ENCODE results near the gene MANBA.

MANBA gene

DNA sequence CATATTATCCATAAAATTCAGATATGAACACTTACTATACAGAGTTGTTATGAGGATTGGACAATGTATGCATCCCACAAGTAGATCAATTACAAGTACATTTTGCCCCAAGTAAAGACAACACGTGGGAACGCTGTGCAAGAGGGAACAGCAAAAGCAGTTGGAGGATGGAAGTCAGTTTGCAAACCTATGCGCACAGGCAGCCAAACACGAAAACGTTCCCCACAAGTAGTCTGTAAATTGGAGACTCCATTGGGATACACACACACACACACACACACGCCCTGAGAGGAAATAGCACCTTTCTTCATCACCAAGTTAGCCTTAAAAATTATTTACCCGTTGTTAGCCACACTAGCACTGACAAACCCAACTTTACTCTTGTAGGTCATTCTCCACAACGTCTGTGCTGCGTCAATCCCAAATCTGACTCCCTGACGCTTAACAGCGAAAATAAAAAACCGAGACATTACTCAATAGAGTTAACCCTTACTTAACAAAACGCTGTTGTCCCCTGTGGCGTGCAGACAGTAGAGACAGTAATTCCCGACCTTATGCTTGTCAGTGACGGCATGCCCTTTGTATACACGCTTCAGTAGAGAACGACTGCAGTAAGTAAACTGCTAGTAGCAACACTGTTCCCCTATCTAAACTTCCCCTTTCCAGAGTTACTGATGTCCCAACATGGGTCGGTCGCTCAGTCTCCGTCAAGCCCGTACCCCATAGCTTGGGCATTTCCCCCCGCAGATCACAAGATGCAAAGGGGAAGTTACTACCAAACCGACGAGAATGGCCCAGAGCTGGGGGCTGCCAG is 730 bp downstream of the MANBA start:
- Histone ChIP-seq H3K4me1 (ENCODE audit: low read length) (peaks cover 14% of the 10 kb centered on the region), H3K4me2 (ENCODE audit: low read length) (peak overlapping the region; percentile 91), H3K9ac (ENCODE audit: low read length) (peak overlapping the region; percentile 82), H4K20me1 (ENCODE audit: insufficient read depth, low read length) (peaks cover 29% of the 10 kb centered on the region), H3K36me3 (replicated peaks; ENCODE audit: low read depth, low read length) (peaks cover 14% of the 10 kb centered on the region), H3K27me3 (ENCODE audit: low read depth, low read length) (no peaks in the 10 kb centered on the region), H3K27ac (ENCODE audit: low read length) (peak overlapping the region; percentile 82), H3K4me3 (ENCODE audit: low read length) (peak overlapping the region; percentile 93), H2AFZ (ENCODE audit: low read depth, low read length) (peak overlapping the region; percentile 85), H3K79me2 (ENCODE audit: low read length) (peaks cover 43% of the 10 kb centered on the region), H3K9me3 (ENCODE audit: insufficient read depth, low read length) (no peaks in the 10 kb centered on the region)
- TF ChIP-seq, protein P1, sequence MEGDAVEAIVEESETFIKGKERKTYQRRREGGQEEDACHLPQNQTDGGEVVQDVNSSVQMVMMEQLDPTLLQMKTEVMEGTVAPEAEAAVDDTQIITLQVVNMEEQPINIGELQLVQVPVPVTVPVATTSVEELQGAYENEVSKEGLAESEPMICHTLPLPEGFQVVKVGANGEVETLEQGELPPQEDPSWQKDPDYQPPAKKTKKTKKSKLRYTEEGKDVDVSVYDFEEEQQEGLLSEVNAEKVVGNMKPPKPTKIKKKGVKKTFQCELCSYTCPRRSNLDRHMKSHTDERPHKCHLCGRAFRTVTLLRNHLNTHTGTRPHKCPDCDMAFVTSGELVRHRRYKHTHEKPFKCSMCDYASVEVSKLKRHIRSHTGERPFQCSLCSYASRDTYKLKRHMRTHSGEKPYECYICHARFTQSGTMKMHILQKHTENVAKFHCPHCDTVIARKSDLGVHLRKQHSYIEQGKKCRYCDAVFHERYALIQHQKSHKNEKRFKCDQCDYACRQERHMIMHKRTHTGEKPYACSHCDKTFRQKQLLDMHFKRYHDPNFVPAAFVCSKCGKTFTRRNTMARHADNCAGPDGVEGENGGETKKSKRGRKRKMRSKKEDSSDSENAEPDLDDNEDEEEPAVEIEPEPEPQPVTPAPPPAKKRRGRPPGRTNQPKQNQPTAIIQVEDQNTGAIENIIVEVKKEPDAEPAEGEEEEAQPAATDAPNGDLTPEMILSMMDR (IDR thresholded peaks at IDR 0.05; ENCODE audit: low read depth, low read length), result no peak
- no peak for TF ChIP-seq EZH2phosphoT487 (IDR thresholded peaks at IDR 0.05; ENCODE audit: low read depth)

DNA sequence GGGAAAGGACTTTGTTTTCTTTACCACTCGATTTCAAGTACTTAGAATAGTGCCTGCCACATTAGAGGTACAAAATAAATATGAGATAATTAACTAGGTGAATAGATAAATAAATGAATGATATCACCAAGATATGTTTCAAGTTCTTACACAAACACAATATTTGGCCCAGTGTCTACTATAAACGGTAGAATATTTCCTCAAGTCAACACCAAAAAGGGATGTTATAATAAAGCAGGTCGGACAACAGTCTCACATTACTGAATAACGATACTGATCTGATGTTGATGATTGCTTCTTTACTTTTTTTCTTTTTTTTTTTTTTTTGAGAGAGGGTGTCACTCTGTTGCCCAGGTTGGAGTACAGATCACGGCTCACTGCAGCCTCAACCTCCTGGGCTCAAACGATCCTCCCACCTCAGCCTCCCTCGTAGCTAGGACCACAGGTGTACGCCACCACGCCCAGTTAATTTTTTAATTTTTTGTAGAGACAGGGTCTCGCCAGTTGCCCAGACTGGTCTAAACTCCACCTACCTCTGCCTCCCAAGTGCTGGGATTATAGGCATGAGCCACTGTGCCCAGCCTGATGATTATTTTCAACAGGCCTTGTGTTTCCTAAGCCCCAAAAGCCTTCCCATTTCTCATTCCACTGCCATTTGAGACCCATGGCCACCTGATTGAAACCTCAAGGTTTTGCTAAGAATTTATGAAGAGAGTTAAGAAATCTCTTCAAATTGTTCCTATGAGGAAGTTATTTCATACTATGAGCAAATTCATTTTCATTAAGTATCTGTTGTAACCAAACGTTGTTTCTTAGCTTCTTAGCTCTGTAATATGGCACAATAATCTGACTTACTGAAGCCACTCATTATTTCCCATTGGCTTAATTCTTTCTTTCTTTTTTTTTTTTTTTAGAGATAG is 2.3 kb downstream of the MANBA start:
- H3K79me2 ChIP-seq (ENCODE audit: low read length), result peaks cover 50% of the 10 kb centered on the region
- no peak overlapping the region for H3K27ac ChIP-seq (ENCODE audit: low read length)
- peaks cover 14% of the 10 kb centered on the region for H3K36me3 ChIP-seq (replicated peaks; ENCODE audit: low read depth, low read length)
- no peak overlapping the region for H3K4me2 ChIP-seq (ENCODE audit: low read length)
- no peak overlapping the region for H2AFZ ChIP-seq (ENCODE audit: low read depth, low read length)
- no peaks in the 10 kb centered on the region for H3K9me3 ChIP-seq (ENCODE audit: insufficient read depth, low read length)
- no peak overlapping the region for H3K4me3 ChIP-seq (ENCODE audit: low read length)
- no peak for TF ChIP-seq EZH2phosphoT487 (IDR thresholded peaks at IDR 0.05; ENCODE audit: low read depth)
- TF ChIP-seq, protein P1 (IDR thresholded peaks at IDR 0.05; ENCODE audit: low read depth, low read length), result no peak
- H3K27me3 ChIP-seq (ENCODE audit: low read depth, low read length), result no peaks in the 10 kb centered on the region
- H3K9ac ChIP-seq (ENCODE audit: low read length), result no peak overlapping the region
- H4K20me1 ChIP-seq (ENCODE audit: insufficient read depth, low read length), result peaks cover 29% of the 10 kb centered on the region
- H3K4me1 ChIP-seq (ENCODE audit: low read length), result peaks cover 14% of the 10 kb centered on the region

DNA sequence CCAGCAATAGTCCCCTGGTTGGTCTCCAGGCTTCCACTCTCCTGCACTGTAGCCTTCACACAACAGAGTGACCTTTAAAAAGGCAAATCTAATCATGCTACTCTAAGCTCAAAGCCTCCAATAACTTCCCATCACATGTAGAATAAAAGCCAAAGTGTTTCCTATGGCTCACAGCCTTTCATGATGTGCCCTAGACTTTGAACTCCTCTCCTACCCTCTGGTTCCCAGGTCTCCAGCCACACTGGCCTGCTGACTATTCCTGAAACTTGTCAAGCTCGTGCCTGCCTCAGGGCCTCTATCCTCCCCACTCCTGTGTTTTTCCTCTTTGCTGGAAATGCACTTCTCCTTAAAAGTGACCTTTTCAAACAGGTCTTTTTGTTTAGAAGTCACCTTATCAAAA is 3.1 kb downstream of the MANBA start:
- no peak overlapping the region for H3K4me3 ChIP-seq (ENCODE audit: low read length)
- H3K27me3 ChIP-seq (ENCODE audit: low read depth, low read length), result no peaks in the 10 kb centered on the region
- no peak for TF ChIP-seq EZH2phosphoT487 (IDR thresholded peaks at IDR 0.05; ENCODE audit: low read depth)
- TF ChIP-seq, protein P1 (IDR thresholded peaks at IDR 0.05; ENCODE audit: low read depth, low read length), result no peak
- no peak overlapping the region for H3K4me2 ChIP-seq (ENCODE audit: low read length)
- no peak overlapping the region for H2AFZ ChIP-seq (ENCODE audit: low read depth, low read length)
- peaks cover 14% of the 10 kb centered on the region for H3K36me3 ChIP-seq (replicated peaks; ENCODE audit: low read depth, low read length)
- H3K9me3 ChIP-seq (ENCODE audit: insufficient read depth, low read length), result no peaks in the 10 kb centered on the region
- H3K4me1 ChIP-seq (ENCODE audit: low read length), result peaks cover 14% of the 10 kb centered on the region
- no peak overlapping the region for H3K27ac ChIP-seq (ENCODE audit: low read length)
- H3K79me2 ChIP-seq (ENCODE audit: low read length), result peaks cover 55% of the 10 kb centered on the region
- peaks cover 29% of the 10 kb centered on the region for H4K20me1 ChIP-seq (ENCODE audit: insufficient read depth, low read length)
- H3K9ac ChIP-seq (ENCODE audit: low read length), result no peak overlapping the region

DNA sequence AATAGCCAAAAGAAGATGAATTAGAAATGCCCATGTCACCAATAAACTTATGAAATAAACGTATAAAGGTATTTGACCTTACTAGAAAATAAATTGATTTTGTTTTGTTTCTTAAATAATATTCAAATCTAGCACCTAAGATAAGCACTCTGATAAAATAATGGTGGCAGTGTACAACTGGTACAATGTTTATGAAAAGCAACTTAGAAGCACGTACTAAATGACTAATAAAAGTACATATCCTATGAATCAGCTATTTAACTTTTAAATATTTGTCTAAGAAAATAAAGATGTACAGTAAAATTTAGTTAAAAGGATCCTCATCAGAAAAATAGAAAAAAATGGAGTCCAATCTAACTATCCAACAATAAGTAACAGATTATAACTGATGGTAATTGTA is 6.7 kb downstream of the MANBA start:
- H3K9ac ChIP-seq (ENCODE audit: low read length), result no peak overlapping the region
- H2AFZ ChIP-seq (ENCODE audit: low read depth, low read length), result no peak overlapping the region
- peaks cover 70% of the 10 kb centered on the region for H3K79me2 ChIP-seq (ENCODE audit: low read length)
- no peaks in the 10 kb centered on the region for H3K27me3 ChIP-seq (ENCODE audit: low read depth, low read length)
- H3K4me3 ChIP-seq (ENCODE audit: low read length), result no peak overlapping the region
- H3K36me3 ChIP-seq (replicated peaks; ENCODE audit: low read depth, low read length), result peaks cover 18% of the 10 kb centered on the region
- peaks cover 50% of the 10 kb centered on the region for H4K20me1 ChIP-seq (ENCODE audit: insufficient read depth, low read length)
- TF ChIP-seq, protein P1 (IDR thresholded peaks at IDR 0.05; ENCODE audit: low read depth, low read length), result no peak
- TF ChIP-seq EZH2phosphoT487 (IDR thresholded peaks at IDR 0.05; ENCODE audit: low read depth), result no peak
- H3K9me3 ChIP-seq (ENCODE audit: insufficient read depth, low read length), result no peaks in the 10 kb centered on the region
- H3K27ac ChIP-seq (ENCODE audit: low read length), result no peak overlapping the region
- H3K4me2 ChIP-seq (ENCODE audit: low read length), result no peak overlapping the region
- H3K4me1 ChIP-seq (ENCODE audit: low read length), result peaks cover under 1% of the 10 kb centered on the region

Measured in OCI-LY3 (cell line).